PC-9 (cell line): ENCODE data around the gene RPP40.

Source experiments
- CTCF ChIP-seq: fragments of 200-600 bp; sonication (generic); conservative IDR thresholded peaks from 2 replicates; pipeline ENCODE4 v1.6.1; 2017; ENCODE audit warnings: mixed run types, antibody characterized with exemption, mild to moderate bottlenecking, moderate library complexity
- EZH2 ChIP-seq: fragments of 200-600 bp; sonication (generic); IDR thresholded peaks from 2 replicates; pipeline ENCODE4 v1.8.0; 2017; ENCODE audit warnings: antibody characterized with exemption, low read depth

- TF ChIP-seq CTCF (no peak), EZH2 (no peak)
Observed at GRCh38 chr6:4977468-4977867, 26.4 kb downstream of the RPP40 start.
